ENCODE measurements around the gene SMAP1.
"Not testable (repeated sequence)": the region's sequence is repeated elsewhere in the genome, so short reads cannot be mapped to it uniquely, and the experiment has no call there.

SMAP1 gene

GRCh38 chr6:70742462-70742861 is 74.8 kb downstream of the SMAP1 start:
- DNase-seq = not testable (repeated sequence)

- no peak for DNase-seq
Measured at GRCh38 chr6:70753870-70754380, 86.2 kb downstream of the SMAP1 start.

- no peak for DNase-seq
Measured at GRCh38 chr6:70758883-70759282, 91.2 kb downstream of the SMAP1 start.

GRCh38 chr6:70763754-70764510 is 96.2 kb downstream of the SMAP1 start:
- no peak for DNase-seq

- DNase-seq = no peak
Measured at GRCh38 chr6:70764706-70765105, 97.0 kb downstream of the SMAP1 start.

- DNase-seq = not testable (repeated sequence)
Measured at GRCh38 chr6:70771351-70771750, 103.7 kb downstream of the SMAP1 start.

- DNase-seq = no peak
Measured at GRCh38 chr6:70779934-70780333, 112.3 kb downstream of the SMAP1 start.

GRCh38 chr6:70790483-70791224 is 123.0 kb downstream of the SMAP1 start:
- no peak for DNase-seq

GRCh38 chr6:70797625-70798024 is 129.9 kb downstream of the SMAP1 start:
- no peak for DNase-seq

- DNase-seq = no peak
Measured at GRCh38 chr6:70806086-70806485, 138.4 kb downstream of the SMAP1 start.

GRCh38 chr6:70811788-70812187 is 144.1 kb downstream of the SMAP1 start:
- no peak for DNase-seq

GRCh38 chr6:70813885-70814284 is 146.2 kb downstream of the SMAP1 start:
- no peak for DNase-seq

GRCh38 chr6:70819646-70820045 is 152.0 kb downstream of the SMAP1 start:
- DNase-seq = no peak

- no peak for DNase-seq
Measured at GRCh38 chr6:70820778-70821177, 153.1 kb downstream of the SMAP1 start.

GRCh38 chr6:70821751-70822150 is 154.1 kb downstream of the SMAP1 start:
- DNase-seq = no peak

- DNase-seq = no peak
Measured at GRCh38 chr6:70823651-70824050, 156.0 kb downstream of the SMAP1 start.

- DNase-seq = no peak
Measured at GRCh38 chr6:70831427-70831826, 163.7 kb downstream of the SMAP1 start.

GRCh38 chr6:70834520-70834919 is 166.8 kb downstream of the SMAP1 start:
- DNase-seq = no peak

GRCh38 chr6:70838907-70839285 is 171.2 kb downstream of the SMAP1 start:
- no peak for DNase-seq

- DNase-seq = no peak
Measured at GRCh38 chr6:70839286-70840266, 171.9 kb downstream of the SMAP1 start.

- DNase-seq = no peak
Measured at GRCh38 chr6:70841112-70841511, 173.4 kb downstream of the SMAP1 start.

GRCh38 chr6:70842541-70842940 is 174.9 kb downstream of the SMAP1 start:
- DNase-seq = no peak

- no peak for DNase-seq
Measured at GRCh38 chr6:70843328-70843918, 175.7 kb downstream of the SMAP1 start.
